Omental fat pad (tissue), 4 donors: Measurements from ENCODE around the gene GLIS2. TPM values are rescaled to one million over a fixed set of nuclear protein-coding genes. Genes with fewer than 3 reads are reported as not detected.

Source experiments
- ATAC-seq: fragments of 150-250 bp; one replicate; pipeline ENCODE4 v1.9.1; 2016; ENCODE audit warnings: mild to moderate bottlenecking, moderate library complexity; ENCODE audit not compliant: low FRiP score
- DNase-seq: peaks from one replicate; pipeline ENCODE4 v3.0.0-alpha.2; 2019; ENCODE audit warnings: low spot score
- CTCF ChIP-seq, 3 donors: fragments of 450-650 bp; IDR thresholded peaks; one replicate each; pipeline ENCODE4 v1.5.1; 2016 to 2017; ENCODE audit warnings: antibody characterized with exemption in 3 of 3, mild to moderate bottlenecking in 3 of 3, moderate library complexity in 2 of 3
- total RNA-seq, 4 donors: library from RNA; depleted of rRNA; stranded (reverse); fragments of >200 nt; gene quantifications; one replicate each; pipeline ENCODE4 v1.1.0, GENCODE V29; 2016

GLIS2 gene
- total RNA-seq, 4 donors from 2014 or later: 1.9 to 4.9 (median 3.0) TPM

GRCh38 chr16:4319454-4320421, 3.9 kb downstream of the GLIS2 start:
- no peak for DNase-seq
- TF ChIP-seq CTCF (IDR thresholded peaks at IDR 0.05): no peak
- no peak for ATAC-seq

- ATAC-seq (no peak), DNase-seq (no peak)
Observed at GRCh38 chr16:4320571-4321137, 4.8 kb downstream of the GLIS2 start.

GRCh38 chr16:4321286-4322120, 5.6 kb downstream of the GLIS2 start:
- DNase-seq: no peak
- TF ChIP-seq CTCF (IDR thresholded peaks at IDR 0.05): no peak
- no peak for ATAC-seq

More at GRCh38 chr16:4320571-4321137, 4.8 kb downstream of the GLIS2 start:
- no peak for TF ChIP-seq CTCF (IDR thresholded peaks at IDR 0.05)

- ATAC-seq (no peak), DNase-seq (no peak)
- no peak for TF ChIP-seq CTCF (IDR thresholded peaks at IDR 0.05)
Observed at GRCh38 chr16:4322121-4323052, 6.5 kb downstream of the GLIS2 start.

GRCh38 chr16:4323071-4323844, 7.4 kb downstream of the GLIS2 start:
- DNase-seq (no peak), ATAC-seq (no peak)
- no peak for TF ChIP-seq CTCF (IDR thresholded peaks at IDR 0.05)
